ENCODE data around the gene ZFP36L1. TPM values are rescaled to one million over a fixed set of nuclear protein-coding genes. Genes with fewer than 3 reads are reported as not detected.
A peak's percentile ranks its signal among the peaks of the same experiment; 100 is the strongest.

ZFP36L1 gene
- total RNA-seq, 4 donors from 2014 or later: 180 to 712 (median 266) TPM

- Histone ChIP-seq H3K27ac (no peak overlapping the region), H3K4me1 (peaks cover 0 to 9% (median 0%) of the 10 kb centered on the region in 4 donors), H3K4me3 (no peak overlapping the region), H3K27me3 (no peaks in the 10 kb centered on the region), H3K36me3 (no peaks in the 10 kb centered on the region), H3K9me3 (no peaks in the 10 kb centered on the region)
- no peak for TF ChIP-seq CTCF (IDR thresholded peaks at IDR 0.05)
- TF ChIP-seq EP300 (IDR thresholded peaks at IDR 0.05; ENCODE audit: low read depth): no peak
- no peak for TF ChIP-seq POLR2A (IDR thresholded peaks at IDR 0.05)
- no peak for TF ChIP-seq POLR2AphosphoS5 (IDR thresholded peaks at IDR 0.05)
- in situ Hi-C loops (cut with MboI; ENCODE audit: low pct_ligation_motif_present in 1 of 4, low pct_unique_long_range_greater_than_20kb in 1 of 4, low sequenced_read_pairs in 3 of 4) (no loop called here), intact Hi-C loops (cut with DNase I; ENCODE audit: low total_unique reads) (no loop called here)
- WGBS, 2 donors (ENCODE audit: low coverage in 1 of 2): 60 to 74% methylated on average over 1 to 7 of the region's 7 CpGs
- no peak for DNase-seq
Measured at GRCh38 chr14:68756000-68756481, 36.8 kb downstream of the ZFP36L1 start.

- peaks cover 0 to 9% (median 0%) of the 10 kb centered on the region in 4 donors for H3K4me1 ChIP-seq
- intact Hi-C loops (cut with DNase I; ENCODE audit: low total_unique reads): no loop called here
- no peaks in the 10 kb centered on the region for H3K9me3 ChIP-seq
- no peaks in the 10 kb centered on the region for H3K36me3 ChIP-seq
- WGBS, 2 donors (ENCODE audit: low coverage in 1 of 2): 84% methylated on average over 2 to 3 of the region's 3 CpGs
- no peak overlapping the region for H3K4me3 ChIP-seq
- H3K27me3 ChIP-seq: no peaks in the 10 kb centered on the region
- TF ChIP-seq POLR2AphosphoS5 (IDR thresholded peaks at IDR 0.05): no peak
- TF ChIP-seq CTCF (IDR thresholded peaks at IDR 0.05): no peak
- TF ChIP-seq POLR2A (IDR thresholded peaks at IDR 0.05): no peak
- no peak for TF ChIP-seq EP300 (IDR thresholded peaks at IDR 0.05; ENCODE audit: low read depth)
- no peak overlapping the region for H3K27ac ChIP-seq
- DNase-seq: no peak
- in situ Hi-C loops (cut with MboI; ENCODE audit: low pct_ligation_motif_present in 1 of 4, low pct_unique_long_range_greater_than_20kb in 1 of 4, low sequenced_read_pairs in 3 of 4): no loop called here
Measured at GRCh38 chr14:68755016-68755353, 37.9 kb downstream of the ZFP36L1 start.

GRCh38 chr14:68753690-68754089 lies 39.2 kb downstream of the ZFP36L1 start:
- no peak overlapping the region for H3K4me3 ChIP-seq
- no peak for DNase-seq
- TF ChIP-seq POLR2A (IDR thresholded peaks at IDR 0.05): no peak
- TF ChIP-seq POLR2AphosphoS5 (IDR thresholded peaks at IDR 0.05): no peak
- no peak for TF ChIP-seq EP300 (IDR thresholded peaks at IDR 0.05; ENCODE audit: low read depth)
- no peak for TF ChIP-seq CTCF (IDR thresholded peaks at IDR 0.05)
- intact Hi-C loops (cut with DNase I; ENCODE audit: low total_unique reads) (no loop called here), in situ Hi-C loops (cut with MboI; ENCODE audit: low pct_ligation_motif_present in 1 of 4, low pct_unique_long_range_greater_than_20kb in 1 of 4, low sequenced_read_pairs in 3 of 4) (no loop called here)
- H3K27ac ChIP-seq: no peak overlapping the region
- H3K4me1 ChIP-seq: peaks cover 0 to 9% (median 4%) of the 10 kb centered on the region in 4 donors
- 61 to 70% methylated on average over 4 of the region's 4 CpGs for WGBS, 2 donors (ENCODE audit: low coverage in 1 of 2)
- H3K27me3 ChIP-seq: no peaks in the 10 kb centered on the region
- no peaks in the 10 kb centered on the region for H3K9me3 ChIP-seq
- H3K36me3 ChIP-seq: no peaks in the 10 kb centered on the region

DNA sequence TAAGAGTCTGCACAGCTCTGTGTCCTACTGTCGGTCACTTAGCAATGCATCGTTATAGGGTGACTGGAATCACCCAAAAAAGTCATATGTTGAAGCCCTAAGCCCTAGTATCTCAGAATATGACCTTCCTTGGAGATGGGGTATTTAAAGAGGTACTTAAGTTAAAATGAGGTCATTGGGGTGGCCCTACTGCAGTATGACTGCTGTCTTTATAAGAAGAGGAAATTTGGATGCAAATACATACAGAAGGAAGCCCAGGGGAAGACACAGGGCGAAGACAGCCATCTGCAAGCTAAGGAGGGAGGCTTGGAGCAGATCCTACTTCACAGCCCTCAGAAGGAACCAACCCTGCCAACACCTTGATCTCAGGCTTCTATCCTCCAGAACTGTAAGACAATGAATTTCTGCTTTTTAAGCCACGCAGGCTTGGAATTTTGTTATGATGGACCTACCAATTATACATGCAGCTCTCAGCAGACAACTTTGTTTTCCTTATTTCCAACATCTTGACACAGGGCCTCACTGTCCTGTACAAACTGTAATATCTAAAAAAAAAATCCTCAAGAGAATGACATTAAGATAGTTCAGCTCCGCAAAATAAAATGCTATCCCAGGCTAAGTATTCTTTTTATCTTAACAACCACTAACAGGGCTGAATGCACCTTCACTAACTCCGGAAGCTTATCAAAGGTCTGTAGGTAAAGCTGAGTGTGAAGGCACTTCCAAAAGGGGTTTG lies 40.4 kb downstream of the ZFP36L1 start:
- WGBS, 2 donors (ENCODE audit: low coverage in 1 of 2): 82 to 94% methylated on average over 3 to 6 of the region's 6 CpGs
- peaks cover 0 to 9% (median 0%) of the 10 kb centered on the region in 4 donors for H3K4me1 ChIP-seq
- peak overlapping the region in 2 of 4 donors; percentile 7 to 14 for H3K27ac ChIP-seq
- H3K4me3 ChIP-seq: no peak overlapping the region
- no peak for DNase-seq
- TF ChIP-seq CTCF (IDR thresholded peaks at IDR 0.05) (no peak), POLR2A (IDR thresholded peaks at IDR 0.05) (no peak), POLR2AphosphoS5 (IDR thresholded peaks at IDR 0.05) (no peak), EP300 (IDR thresholded peaks at IDR 0.05; ENCODE audit: low read depth) (no peak)
- H3K9me3 ChIP-seq: no peaks in the 10 kb centered on the region
- intact Hi-C loops (cut with DNase I; ENCODE audit: low total_unique reads) (no loop called here), in situ Hi-C loops (cut with MboI; ENCODE audit: low pct_ligation_motif_present in 1 of 4, low pct_unique_long_range_greater_than_20kb in 1 of 4, low sequenced_read_pairs in 3 of 4) (no loop called here)
- no peaks in the 10 kb centered on the region for H3K36me3 ChIP-seq
- no peaks in the 10 kb centered on the region for H3K27me3 ChIP-seq
